ENCODE results near the gene CNPPD1.
A peak's percentile ranks its signal among the peaks of the same experiment; 100 is the strongest.
"Not testable (repeated sequence)": the region's sequence is repeated elsewhere in the genome, so short reads cannot be mapped to it uniquely, and the experiment has no call there.

CNPPD1 gene

GRCh38 chr2:219207884-219208740, 31.4 kb upstream of the CNPPD1 start:
- no peak for DNase-seq

GRCh38 chr2:219207134-219207883, 30.6 kb upstream of the CNPPD1 start:
- DNase-seq: no peak

DNA sequence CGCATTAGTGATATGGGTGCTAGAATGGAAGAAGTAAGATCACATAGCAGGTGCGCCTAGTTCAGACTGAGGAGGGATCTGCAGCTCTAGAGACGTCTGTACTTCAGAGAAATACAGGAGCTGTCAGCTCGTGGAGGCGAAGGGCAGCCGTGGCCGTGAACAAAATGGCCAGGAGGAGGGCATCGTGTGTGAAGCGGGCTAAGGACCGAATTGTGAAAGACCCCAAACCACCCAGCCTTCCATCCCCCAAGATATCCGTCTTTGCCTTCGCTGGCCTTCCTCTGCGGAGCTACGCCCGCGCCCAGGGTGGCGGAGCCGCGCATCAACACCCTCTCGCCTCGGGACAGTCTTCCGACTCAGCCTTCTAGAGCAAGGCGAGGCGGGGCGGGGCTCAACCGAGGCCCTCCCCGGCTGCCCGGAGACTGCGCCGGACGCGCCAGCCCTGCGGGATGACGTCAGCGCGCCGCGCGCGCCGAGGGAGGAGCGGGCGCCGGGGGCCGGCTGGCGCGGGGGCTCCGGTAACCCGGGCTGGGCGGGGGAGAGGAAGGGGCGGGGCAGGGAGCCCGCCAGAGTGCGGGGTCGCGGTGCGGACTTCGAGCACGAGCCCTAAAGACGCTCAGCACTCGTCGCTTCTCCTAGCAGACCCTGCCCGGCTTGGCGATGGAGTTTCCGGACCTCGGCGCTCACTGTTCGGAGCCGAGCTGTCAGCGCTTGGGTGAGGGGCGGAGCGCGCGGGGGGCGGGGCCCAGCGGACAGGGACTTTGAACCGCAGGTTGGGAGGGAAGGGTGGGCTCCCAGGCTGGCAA, 29.8 kb upstream of the CNPPD1 start, which contains the start of gene ZFAND2B:
ZFAND2B (plus strand) TSS at position 455 of the 806 bp plus-strand sequence; CDS start at position 661, 206 bp downstream.
- DNase-seq: peak; percentile 95

DNA sequence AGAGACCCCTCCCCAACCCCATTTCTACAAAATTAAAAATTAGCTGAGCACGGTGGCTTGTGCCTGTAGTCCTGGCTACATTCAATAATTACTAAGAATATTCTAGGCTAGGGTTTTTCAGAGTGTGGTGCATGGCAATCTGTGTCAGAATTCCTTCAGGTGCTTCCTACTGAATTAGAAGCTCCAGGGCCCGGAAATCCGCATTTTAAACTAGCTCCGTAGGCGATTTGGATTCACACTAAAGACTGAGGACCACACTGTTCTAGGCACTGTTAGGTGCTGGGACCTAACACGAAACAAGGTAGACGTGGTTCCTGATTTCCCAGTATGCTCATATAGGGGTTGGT, 29.2 kb upstream of the CNPPD1 start:
- no peak for DNase-seq

DNA sequence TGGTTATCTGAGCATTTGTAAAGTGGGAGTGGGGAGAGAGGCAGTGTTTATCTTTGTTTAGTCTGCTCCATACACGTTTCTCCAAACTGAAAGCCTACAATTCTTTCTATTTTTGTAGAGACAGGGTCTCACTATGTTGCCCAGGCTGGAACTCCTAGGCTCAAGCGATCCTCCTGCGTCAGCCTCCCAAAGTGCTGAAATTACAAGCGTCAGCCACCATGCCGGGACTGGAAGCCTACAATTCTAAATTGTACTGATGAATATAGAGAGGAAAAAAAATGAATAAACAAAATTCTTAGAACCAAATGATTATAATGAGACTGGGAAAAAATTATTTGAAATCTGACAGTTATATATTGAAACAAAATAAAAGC, 28.4 kb upstream of the CNPPD1 start:
- no peak for DNase-seq

DNA sequence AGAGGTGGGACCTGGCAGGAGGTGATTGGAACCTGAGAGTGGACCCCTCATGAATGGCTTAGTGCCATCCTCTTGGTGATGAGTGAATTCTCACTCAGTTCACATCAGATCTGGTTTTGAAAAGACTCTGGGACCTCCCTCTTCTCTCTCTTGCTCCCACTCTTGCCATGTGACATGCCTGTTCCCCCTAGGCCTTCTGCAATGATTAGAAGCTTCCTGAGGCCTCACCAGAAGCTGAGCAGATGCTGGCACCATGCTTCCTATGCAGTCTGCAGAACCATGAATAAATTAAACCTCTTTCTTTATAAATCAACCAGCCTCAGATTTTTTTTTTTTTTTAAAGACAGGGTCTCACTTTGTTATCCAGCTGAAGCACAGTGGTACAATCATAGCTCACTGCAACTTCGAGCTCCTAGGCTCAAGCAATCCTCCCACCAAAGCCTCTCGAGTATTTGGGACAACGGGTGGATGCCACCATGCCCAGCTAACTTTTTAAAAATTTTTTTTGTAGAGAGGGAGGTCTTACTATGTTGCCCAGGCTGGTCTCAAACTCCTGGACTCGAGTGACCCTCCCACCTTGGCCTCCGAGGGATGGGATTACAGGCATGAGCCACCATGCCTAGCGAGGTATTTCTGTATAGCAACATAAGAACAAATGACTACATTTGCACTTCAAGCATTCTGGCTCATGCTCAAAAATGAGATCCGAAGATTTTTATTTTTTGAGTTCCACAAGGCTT, 27.9 kb upstream of the CNPPD1 start:
- DNase-seq: no peak

- DNase-seq: not testable (repeated sequence)
Measured at GRCh38 chr2:219201331-219201730, 24.6 kb upstream of the CNPPD1 start.

- not testable (repeated sequence) for DNase-seq
Measured at GRCh38 chr2:219200502-219201326, 24.0 kb upstream of the CNPPD1 start.

- no peak for DNase-seq
Measured at GRCh38 chr2:219199470-219200211, 22.9 kb upstream of the CNPPD1 start.

DNA sequence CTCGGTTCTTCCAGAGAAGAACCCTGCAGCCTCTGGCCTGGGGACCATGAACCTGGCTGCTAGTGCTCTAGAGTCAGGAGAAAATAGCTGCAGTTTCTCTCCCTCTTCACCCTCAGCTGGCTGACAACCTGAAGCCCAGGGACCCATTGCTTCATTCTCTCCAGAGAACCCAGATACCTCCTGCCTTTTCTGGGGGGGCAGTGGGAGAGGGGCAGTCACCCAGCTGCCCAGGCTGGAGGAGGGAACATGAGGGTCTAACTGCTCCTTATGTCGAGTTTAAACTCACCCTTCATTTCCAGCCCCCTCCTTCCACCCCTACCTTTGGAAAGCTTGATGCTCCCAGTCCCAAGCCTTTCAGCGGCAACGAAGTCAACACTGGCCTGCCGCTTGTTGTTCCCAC, 22.2 kb upstream of the CNPPD1 start:
- no peak for DNase-seq

GRCh38 chr2:219197388-219197787, 20.7 kb upstream of the CNPPD1 start:
- no peak for DNase-seq

DNA sequence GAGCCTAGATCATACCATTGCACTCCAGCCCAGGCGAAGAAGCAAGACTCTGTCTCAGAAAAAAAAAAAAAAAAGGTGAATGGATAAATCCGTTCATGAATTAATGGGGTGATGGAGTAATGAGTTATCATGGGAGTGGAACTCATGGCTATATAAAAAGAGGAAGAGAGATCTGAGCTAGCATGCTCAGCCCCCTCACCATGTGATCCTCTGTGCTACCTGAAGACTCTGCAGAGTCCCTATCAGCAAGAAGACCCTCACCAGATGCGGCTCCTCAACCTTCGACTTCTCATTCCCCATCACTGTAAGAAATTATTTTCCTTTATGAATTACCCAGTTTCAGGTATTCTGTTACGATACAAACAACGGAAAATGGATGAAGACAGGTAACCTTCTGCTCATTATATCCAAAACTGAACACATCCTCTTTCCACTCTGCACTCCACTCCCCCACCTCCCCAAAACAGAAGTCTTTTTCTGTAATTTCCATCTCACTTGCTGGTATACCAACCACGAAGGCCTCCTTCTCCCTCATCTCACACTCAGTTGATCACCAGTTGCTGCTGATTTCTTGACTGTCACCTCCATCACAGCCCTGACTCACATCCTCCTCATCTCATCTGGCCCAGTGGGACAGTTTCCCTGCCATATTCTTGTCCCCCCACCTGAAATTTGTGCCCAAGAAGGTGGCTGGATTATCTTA, 10.2 kb upstream of the CNPPD1 start:
- no peak for DNase-seq

DNA sequence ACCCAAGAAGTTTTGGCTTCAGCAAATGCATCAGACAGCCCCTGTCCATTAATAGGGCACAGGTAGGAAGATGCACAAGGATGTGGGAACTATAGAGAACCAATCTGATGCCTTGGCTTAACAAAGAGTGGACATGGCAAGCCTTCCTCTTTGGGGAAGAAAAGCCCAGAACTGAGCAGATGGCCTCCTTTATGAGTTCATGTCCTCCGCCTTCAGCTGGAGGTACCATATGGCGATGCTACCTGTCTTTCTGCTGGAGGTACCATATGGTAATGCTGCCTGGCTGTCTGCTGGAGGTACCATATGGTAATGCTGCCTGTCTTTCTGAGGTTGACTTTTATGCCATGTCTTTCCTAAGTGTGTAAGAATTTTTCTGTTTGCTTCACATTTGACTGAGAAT, 7.4 kb upstream of the CNPPD1 start:
- no peak for DNase-seq

DNA sequence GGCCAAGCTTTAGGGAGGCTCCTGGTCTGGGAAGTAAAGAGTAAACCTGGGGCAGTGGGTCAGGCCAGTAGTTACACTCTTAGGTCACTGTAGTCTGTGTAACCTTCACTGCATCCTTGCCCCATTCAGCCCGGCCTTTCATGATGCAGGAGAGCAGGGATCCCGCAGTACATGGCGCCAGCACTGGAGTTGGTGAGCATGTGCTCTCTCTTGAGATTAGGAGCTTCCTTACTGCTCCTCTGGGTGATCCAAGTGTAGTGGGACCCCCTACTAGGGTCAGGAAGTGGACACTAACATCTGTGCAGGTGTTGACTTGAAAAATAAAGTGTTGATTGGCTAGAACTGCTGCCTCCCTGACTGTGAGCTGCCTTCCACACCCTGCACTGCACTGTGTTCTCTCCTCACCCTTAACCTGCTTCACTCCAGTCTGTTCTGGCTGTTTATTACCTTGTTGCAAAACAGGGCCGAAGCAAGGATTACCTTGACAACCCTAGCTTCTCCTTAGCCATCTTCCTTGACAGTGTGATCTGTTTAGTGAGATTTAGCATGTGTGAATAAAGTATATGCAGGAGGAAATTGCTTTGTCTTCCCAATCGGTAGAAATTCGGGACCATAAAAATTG, 6.5 kb upstream of the CNPPD1 start:
- DNase-seq: no peak

DNA sequence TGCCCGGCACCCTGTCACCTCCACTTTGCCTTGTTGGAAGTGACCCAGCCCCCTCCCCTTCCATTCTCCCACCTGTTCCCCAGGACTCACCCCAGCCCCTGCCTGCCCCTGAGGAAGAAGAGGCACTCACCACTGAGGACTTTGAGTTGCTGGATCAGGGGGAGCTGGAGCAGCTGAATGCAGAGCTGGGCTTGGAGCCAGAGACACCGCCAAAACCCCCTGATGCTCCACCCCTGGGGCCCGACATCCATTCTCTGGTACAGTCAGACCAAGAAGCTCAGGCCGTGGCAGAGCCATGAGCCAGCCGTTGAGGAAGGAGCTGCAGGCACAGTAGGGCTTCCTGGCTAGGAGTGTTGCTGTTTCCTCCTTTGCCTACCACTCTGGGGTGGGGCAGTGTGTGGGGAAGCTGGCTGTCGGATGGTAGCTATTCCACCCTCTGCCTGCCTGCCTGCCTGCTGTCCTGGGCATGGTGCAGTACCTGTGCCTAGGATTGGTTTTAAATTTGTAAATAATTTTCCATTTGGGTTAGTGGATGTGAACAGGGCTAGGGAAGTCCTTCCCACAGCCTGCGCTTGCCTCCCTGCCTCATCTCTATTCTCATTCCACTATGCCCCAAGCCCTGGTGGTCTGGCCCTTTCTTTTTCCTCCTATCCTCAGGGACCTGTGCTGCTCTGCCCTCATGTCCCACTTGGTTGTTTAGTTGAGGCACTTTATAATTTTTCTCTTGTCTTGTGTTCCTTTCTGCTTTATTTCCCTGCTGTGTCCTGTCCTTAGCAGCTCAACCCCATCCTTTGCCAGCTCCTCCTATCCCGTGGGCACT, 5.8 kb upstream of the CNPPD1 start:
- no peak for DNase-seq

GRCh38 chr2:219181531-219181930, 4.8 kb upstream of the CNPPD1 start:
- no peak for DNase-seq

GRCh38 chr2:219180961-219181360, 4.2 kb upstream of the CNPPD1 start:
- no peak for DNase-seq

DNA sequence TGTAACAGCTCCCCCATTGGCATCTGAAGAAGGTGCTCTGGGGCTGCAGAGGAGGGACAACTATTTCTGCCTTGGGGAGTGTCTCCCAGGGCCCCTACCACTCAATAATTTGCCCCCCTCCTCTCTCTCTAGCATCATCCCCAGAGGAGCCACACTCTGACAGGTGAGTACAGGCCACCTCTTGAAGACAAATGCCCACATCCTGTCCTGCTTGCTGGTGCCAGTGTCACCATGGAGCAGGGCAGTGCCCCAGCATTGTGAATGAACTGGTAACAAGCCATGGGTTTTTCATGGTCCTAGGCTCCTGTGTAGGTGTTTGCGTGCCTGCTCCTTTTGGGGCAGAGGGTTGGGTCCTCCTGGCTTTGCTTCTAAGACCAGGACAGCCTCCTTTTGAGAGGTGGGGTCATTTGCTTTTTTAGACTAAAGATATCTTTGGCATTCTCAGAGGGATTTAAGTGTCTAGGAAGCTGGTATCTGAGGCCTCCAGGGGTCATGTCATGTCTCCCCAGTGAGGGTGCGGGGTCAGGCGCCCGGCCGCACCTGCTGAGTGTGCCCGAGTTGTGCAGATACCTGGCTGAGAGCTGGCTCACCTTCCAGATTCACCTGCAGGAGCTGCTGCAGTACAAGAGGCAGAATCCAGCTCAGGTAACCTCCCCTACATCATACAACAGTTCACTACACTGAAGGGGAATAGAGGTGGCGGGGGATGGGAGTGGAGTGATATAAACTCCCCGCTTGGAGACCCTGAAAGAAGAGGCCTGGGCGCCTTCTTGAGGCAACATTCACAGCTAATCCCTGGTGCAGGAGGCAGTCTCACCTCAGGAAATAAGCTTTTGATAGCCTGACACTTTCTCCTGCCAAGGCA, 3.1 kb upstream of the CNPPD1 start:
- no peak for DNase-seq

Data from GDM1 (cell line).